ENCODE results near the gene HOXA3. TPM values are rescaled to one million over a fixed set of nuclear protein-coding genes. Genes with fewer than 3 reads are reported as not detected.

Gene HOXA3
- polyA plus RNA-seq, 2 of the 4 experiments (the other 2 are of a cell fraction), result 3.3 to 8.7 TPM

DNA sequence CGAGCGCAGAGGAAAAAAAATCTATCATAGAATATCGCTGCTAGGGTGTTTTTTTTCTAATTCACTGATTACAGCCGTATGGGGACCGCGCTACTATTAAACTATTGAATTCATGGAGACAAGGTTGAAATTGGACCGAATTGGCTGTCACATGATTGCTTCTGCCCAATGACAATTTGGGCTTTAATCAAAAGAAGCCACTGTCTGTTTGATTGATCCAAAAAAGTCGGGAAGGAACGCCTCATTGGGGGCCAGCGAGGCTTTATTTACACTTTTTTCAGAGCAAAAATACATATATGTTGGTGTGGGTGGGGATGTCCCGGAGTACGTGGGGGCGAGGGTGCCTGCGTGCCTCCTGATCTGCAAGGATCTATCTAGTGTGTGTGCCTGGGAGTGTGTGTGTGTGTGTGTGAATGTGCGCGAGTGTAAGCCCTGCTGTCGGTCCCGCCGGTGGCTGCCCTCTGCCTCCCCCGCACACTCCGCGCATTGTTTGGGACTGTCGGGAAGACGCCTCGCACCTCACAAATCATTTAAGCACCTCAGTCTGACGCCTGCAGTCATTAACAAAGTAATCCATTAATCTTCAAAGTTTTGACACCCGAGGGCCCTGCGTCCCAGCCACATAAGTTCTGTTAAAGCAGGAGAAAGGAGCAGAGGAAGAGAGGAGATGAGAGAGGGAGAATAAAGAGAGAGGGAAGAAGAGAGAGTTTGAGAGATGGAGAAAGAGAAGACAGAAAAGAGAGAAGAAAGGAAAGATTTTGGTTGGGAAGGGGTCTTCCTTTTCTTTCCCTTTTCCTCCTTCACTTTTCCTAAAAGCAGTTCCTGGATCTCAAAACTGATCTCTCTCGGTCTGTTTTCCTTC, 49.6 kb downstream of the HOXA3 start, which contains the start of gene HOXA2 (continued):
- no peak for TF ChIP-seq PBX3 (IDR thresholded peaks at IDR 0.05)
- no peak for TF ChIP-seq HEYL (CRISPR knock-in tag; IDR thresholded peaks at IDR 0.05)
- TF ChIP-seq JUN (IDR thresholded peaks at IDR 0.05), result no peak
- TF ChIP-seq ZC3H11A (IDR thresholded peaks at IDR 0.05), result no peak
- TF ChIP-seq NPAS2 (CRISPR knock-in tag; IDR thresholded peaks at IDR 0.05; ENCODE audit: borderline replicate concordance), result no peak
- no peak for TF ChIP-seq NR3C1 (IDR thresholded peaks at IDR 0.05)
- TF ChIP-seq HOXA7 (CRISPR knock-in tag; IDR thresholded peaks at IDR 0.05), result no peak
- TF ChIP-seq EHF (CRISPR knock-in tag; IDR thresholded peaks at IDR 0.05), result no peak
- TF ChIP-seq RARB (CRISPR knock-in tag; IDR thresholded peaks at IDR 0.05), result no peak

GRCh38 chr7:27101957-27102580, 50.3 kb downstream of the HOXA3 start:
- no peak for FAIRE-seq
- Histone ChIP-seq H3K4me3 (no peak overlapping the region), H3K9me3 (no peaks in the 10 kb centered on the region), H3K27ac (no peak overlapping the region), H3K4me1 (peaks cover 12% of the 10 kb centered on the region), H3K4me2 (no peak overlapping the region)
- ATAC-seq, result no peak
- WGBS (ENCODE audit: missing lambda C conversion rate), result 94% methylated on average over 39 of the region's 39 CpGs
- CTCF ChIA-PET, result no interaction called here
- POLR2A ChIA-PET, result no interaction called here
- no peak for DNase-seq (ENCODE audit: low read depth in 1 of 2, low spot score in 1 of 2)
- TF ChIP-seq HEYL (CRISPR knock-in tag; IDR thresholded peaks at IDR 0.05), result no peak
- TF ChIP-seq HES2 (IDR thresholded peaks at IDR 0.05), result no peak

GRCh38 chr7:27101171-27101956, 51.0 kb downstream of the HOXA3 start:
- DNase-seq (ENCODE audit: low read depth in 1 of 2, low spot score in 1 of 2) (no peak), ATAC-seq (no peak), FAIRE-seq (no peak)
- ChIA-PET POLR2A (no interaction called here), CTCF (interaction anchor here (0.9 to 3.8 kb wide), 2 partner anchors 9 to 14 kb away, joined by 3 to 17 read pairs; no protein-coding TSS in a partner anchor)
- 94% methylated on average over 25 of the region's 25 CpGs for WGBS (ENCODE audit: missing lambda C conversion rate)
- no peak overlapping the region for H3K4me3 ChIP-seq
- H3K4me2 ChIP-seq, result no peak overlapping the region
- no peak for TF ChIP-seq POLR2A (IDR thresholded peaks at IDR 0.05; ENCODE audit: low read length)
- H3K4me1 ChIP-seq, result peaks cover 12% of the 10 kb centered on the region
- H3K9me3 ChIP-seq, result no peaks in the 10 kb centered on the region
- no peak overlapping the region for H3K27ac ChIP-seq

GRCh38 chr7:27100694-27101170, 51.7 kb downstream of the HOXA3 start:
- no peak for DNase-seq (ENCODE audit: low read depth in 1 of 2, low spot score in 1 of 2)
- CTCF ChIA-PET, result interaction anchor here (0.9 to 3.8 kb wide), 2 partner anchors 9 to 15 kb away, joined by 3 to 17 read pairs; no protein-coding TSS in a partner anchor
- FAIRE-seq, result no peak

More at GRCh38 chr7:27100694-27101170, 51.7 kb downstream of the HOXA3 start:
- Histone ChIP-seq H3K4me2 (no peak overlapping the region), H3K4me3 (no peak overlapping the region), H3K9me3 (no peaks in the 10 kb centered on the region), H3K27ac (no peak overlapping the region), H3K4me1 (peaks cover 12% of the 10 kb centered on the region)
- POLR2A ChIA-PET, result no interaction called here
- ATAC-seq, result no peak
- TF ChIP-seq GATA3 (IDR thresholded peaks at IDR 0.05; ENCODE audit: borderline replicate concordance) (no peak), NPAS2 (CRISPR knock-in tag; IDR thresholded peaks at IDR 0.05; ENCODE audit: borderline replicate concordance) (no peak), RCOR1 (IDR thresholded peaks at IDR 0.05; ENCODE audit: low read depth, low read length) (no peak), RNF2 (IDR thresholded peaks at IDR 0.05; ENCODE audit: borderline replicate concordance, low read depth) (no peak), RARB (CRISPR knock-in tag; IDR thresholded peaks at IDR 0.05) (no peak), CBX2 (IDR thresholded peaks at IDR 0.05; ENCODE audit: borderline replicate concordance, low read depth) (no peak), ZFP36 (IDR thresholded peaks at IDR 0.05; ENCODE audit: borderline replicate concordance, partially characterized antibody) (no peak), NR3C1 (IDR thresholded peaks at IDR 0.05) (no peak), SREBF2 (IDR thresholded peaks at IDR 0.05) (no peak), EHF (CRISPR knock-in tag; IDR thresholded peaks at IDR 0.05) (no peak)
- TF ChIP-seq, protein P1, sequence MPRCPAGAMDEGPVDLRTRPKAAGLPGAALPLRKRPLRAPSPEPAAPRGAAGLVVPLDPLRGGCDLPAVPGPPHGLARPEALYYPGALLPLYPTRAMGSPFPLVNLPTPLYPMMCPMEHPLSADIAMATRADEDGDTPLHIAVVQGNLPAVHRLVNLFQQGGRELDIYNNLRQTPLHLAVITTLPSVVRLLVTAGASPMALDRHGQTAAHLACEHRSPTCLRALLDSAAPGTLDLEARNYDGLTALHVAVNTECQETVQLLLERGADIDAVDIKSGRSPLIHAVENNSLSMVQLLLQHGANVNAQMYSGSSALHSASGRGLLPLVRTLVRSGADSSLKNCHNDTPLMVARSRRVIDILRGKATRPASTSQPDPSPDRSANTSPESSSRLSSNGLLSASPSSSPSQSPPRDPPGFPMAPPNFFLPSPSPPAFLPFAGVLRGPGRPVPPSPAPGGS (IDR thresholded peaks at IDR 0.05), result no peak
- 88% methylated on average over 8 of the region's 8 CpGs for WGBS (ENCODE audit: missing lambda C conversion rate)
